Measurements from ENCODE around the gene CPA1. TPM values are rescaled to one million over a fixed set of nuclear protein-coding genes. Genes with fewer than 3 reads are reported as not detected.

Gene CPA1
- total RNA-seq, 4 donors from 2014 or later, result not detected

DNA sequence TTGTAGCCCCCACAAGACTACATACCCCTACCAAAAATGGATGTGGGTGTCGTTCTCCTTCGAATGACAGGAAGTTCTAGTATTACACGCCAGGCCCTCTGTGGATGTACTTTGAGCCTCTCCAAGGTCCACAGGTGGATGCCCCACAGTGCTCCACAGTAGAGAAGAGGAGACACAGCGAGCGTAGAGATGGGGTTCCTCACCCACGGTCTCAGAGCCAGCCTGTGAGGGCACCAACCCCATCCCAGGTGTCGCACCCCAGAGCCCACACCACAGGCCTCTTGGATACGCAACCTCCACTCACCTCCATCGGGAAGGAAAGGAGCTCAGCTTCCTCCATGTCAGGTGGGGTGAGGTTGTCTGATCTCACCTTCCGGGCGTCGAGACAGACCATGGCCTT, 33.4 kb upstream of the CPA1 start:
- Histone ChIP-seq H3K27ac (no peak overlapping the region), H3K4me3 (no peak overlapping the region), H3K36me3 (no peaks in the 10 kb centered on the region), H3K27me3 (peaks cover 0 to 10% (median 0%) of the 10 kb centered on the region in 3 donors), H3K4me1 (peaks cover 0 to 4% of the 10 kb centered on the region in 2 donors), H3K9me3 (no peaks in the 10 kb centered on the region)
- DNase-seq (no peak), ATAC-seq (no peak)
- TF ChIP-seq POLR2A (IDR thresholded peaks at IDR 0.05), result no peak
- TF ChIP-seq, protein P1, sequence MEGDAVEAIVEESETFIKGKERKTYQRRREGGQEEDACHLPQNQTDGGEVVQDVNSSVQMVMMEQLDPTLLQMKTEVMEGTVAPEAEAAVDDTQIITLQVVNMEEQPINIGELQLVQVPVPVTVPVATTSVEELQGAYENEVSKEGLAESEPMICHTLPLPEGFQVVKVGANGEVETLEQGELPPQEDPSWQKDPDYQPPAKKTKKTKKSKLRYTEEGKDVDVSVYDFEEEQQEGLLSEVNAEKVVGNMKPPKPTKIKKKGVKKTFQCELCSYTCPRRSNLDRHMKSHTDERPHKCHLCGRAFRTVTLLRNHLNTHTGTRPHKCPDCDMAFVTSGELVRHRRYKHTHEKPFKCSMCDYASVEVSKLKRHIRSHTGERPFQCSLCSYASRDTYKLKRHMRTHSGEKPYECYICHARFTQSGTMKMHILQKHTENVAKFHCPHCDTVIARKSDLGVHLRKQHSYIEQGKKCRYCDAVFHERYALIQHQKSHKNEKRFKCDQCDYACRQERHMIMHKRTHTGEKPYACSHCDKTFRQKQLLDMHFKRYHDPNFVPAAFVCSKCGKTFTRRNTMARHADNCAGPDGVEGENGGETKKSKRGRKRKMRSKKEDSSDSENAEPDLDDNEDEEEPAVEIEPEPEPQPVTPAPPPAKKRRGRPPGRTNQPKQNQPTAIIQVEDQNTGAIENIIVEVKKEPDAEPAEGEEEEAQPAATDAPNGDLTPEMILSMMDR (IDR thresholded peaks at IDR 0.05 in 4 of 5, conservative IDR thresholded peaks at IDR 0.05 in 1 of 5), result no peak
- in situ Hi-C loops (cut with MboI; ENCODE audit: low sequenced_read_pairs in 4 of 4), result no loop called here
- intact Hi-C loops (cut with DNase I; ENCODE audit: low total_unique reads), result no loop called here

DNA sequence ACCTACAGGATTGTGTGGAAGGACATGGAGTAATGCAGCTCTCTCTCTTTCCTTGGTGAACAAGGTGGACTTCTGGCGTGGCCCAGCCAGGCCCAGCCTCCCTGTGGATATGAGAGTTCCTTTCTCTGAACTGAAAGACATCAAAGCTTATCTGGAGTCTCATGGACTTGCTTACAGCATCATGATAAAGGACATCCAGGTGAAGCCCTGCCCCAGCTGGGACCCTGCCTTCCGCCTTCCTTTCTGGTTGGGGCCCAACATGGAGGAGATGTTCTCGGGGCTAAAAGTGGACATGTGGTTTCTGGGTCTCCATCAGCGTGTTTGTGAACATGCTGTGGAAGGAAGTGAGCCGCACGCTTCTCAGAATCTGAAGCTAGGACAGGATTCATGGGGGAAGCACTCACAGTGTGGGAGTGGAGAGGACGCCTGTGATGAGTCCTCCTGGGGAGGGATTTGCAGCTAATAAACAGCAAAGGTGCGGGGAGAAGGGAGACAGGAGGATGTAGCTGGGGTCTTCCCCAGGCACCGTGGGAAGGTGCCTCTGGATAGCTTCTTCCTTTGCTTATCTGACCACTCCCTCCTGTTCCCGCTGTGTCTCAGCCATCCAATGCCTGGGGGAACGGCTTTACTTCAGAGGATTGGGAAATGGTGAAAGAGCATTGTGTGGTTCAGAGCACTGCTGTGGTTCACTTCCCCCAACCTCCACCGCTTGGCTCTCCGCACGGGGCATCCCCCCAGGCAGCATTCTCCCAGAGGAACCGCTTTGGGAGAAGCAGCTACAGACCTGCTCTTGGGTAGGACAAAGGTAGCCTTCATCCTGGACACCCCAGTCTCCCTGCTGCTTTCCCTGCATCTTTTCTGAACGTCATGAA, 30.1 kb upstream of the CPA1 start:
- Histone ChIP-seq H3K36me3 (no peaks in the 10 kb centered on the region), H3K27ac (peak overlapping the region; percentile 43 to 72 (median 64)), H3K4me3 (no peak overlapping the region), H3K9me3 (no peaks in the 10 kb centered on the region), H3K27me3 (peaks cover 0 to 10% (median 0%) of the 10 kb centered on the region in 3 donors), H3K4me1 (peaks cover 3 to 4% of the 10 kb centered on the region in 2 donors)
- intact Hi-C loops (cut with DNase I; ENCODE audit: low total_unique reads) (loop anchor here (5.0 kb wide), 1 partner anchor 73 kb away; no protein-coding TSS in a partner anchor), in situ Hi-C loops (cut with MboI; ENCODE audit: low sequenced_read_pairs in 4 of 4) (no loop called here)
- ATAC-seq (peak in 1 of 2 donors; percentile 14), DNase-seq (no peak)
- TF ChIP-seq POLR2A (IDR thresholded peaks at IDR 0.05), result no peak
- TF ChIP-seq, protein P1 (IDR thresholded peaks at IDR 0.05 in 4 of 5, conservative IDR thresholded peaks at IDR 0.05 in 1 of 5), result no peak

DNA sequence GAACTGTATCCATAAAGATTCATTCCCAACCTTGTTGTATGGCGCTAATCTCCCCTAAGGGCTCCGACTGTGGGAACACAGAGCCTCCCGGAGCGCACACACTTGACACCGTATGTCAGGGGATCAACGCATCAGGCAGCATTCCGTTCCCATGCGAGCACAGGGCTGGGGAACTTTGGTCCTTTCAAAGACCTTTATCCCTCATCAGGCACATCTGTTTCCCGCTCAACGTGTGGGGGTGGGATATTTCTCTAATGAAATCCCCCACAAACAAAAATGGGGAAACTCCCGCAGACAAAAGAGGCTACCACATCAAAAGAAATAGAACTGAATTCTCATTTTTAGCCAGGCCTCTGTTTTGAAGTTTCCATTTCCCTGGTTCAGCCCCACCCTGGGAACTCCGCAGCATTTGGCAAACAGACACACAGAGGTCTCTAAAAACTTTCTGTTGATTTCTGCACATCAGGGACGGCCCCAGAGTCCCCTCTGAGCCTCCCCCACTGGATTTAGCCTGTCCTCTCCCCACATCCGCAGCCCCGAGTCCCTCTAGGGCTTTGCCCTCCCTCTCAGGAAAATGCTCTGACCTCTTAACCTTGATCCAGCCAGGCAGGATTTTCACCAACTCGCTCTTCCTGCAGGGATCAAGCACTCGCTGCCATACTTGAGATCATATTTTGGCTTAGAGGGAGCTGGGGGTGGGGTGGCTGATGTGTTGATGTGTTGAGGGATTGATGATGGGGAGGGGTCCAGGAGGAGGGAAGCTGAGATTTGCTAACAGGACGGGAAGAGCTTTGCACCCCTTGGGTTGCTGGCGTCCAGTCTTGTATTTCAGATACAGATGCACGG, 29.1 kb upstream of the CPA1 start:
- no peak for DNase-seq
- H3K27me3 ChIP-seq, result peaks cover 0 to 10% (median 0%) of the 10 kb centered on the region in 3 donors
- intact Hi-C loops (cut with DNase I; ENCODE audit: low total_unique reads), result loop anchor here (5.0 kb wide), 1 partner anchor 74 kb away; no protein-coding TSS in a partner anchor
- peaks cover 4 to 10% of the 10 kb centered on the region in 2 donors for H3K4me1 ChIP-seq
- H3K9me3 ChIP-seq, result no peaks in the 10 kb centered on the region
- no peak overlapping the region for H3K4me3 ChIP-seq
- TF ChIP-seq, protein P1 (IDR thresholded peaks at IDR 0.05 in 4 of 5, conservative IDR thresholded peaks at IDR 0.05 in 1 of 5), result no peak
- TF ChIP-seq POLR2A (IDR thresholded peaks at IDR 0.05), result no peak
- H3K36me3 ChIP-seq, result no peaks in the 10 kb centered on the region
- peak in 1 of 2 donors; percentile 18 for ATAC-seq
- in situ Hi-C loops (cut with MboI; ENCODE audit: low sequenced_read_pairs in 4 of 4), result no loop called here
- peak overlapping the region; percentile 43 to 72 (median 64) for H3K27ac ChIP-seq

DNA sequence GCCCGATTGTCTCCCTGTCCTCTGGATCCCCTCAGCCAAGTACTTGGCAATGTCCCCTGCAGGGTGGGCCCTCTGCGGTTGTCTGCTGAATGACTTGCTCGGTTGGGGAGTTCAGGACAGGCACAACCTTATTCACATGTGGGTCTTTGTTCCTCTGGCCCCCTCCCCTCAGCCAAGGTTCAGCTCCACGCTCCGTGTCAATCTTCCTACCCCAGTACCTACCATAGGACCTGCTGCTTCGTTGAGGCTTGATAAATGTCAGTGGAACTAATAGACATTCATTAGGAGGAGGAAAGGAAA, 28.6 kb upstream of the CPA1 start:
- TF ChIP-seq, protein P1 (IDR thresholded peaks at IDR 0.05 in 4 of 5, conservative IDR thresholded peaks at IDR 0.05 in 1 of 5), result no peak
- TF ChIP-seq POLR2A (IDR thresholded peaks at IDR 0.05), result no peak
- Histone ChIP-seq H3K9me3 (no peaks in the 10 kb centered on the region), H3K4me3 (no peak overlapping the region), H3K27ac (peak overlapping the region; percentile 43 to 72 (median 64)), H3K36me3 (no peaks in the 10 kb centered on the region), H3K4me1 (peaks cover 9 to 15% of the 10 kb centered on the region in 2 donors), H3K27me3 (peaks cover 0 to 10% (median 0%) of the 10 kb centered on the region in 3 donors)
- intact Hi-C loops (cut with DNase I; ENCODE audit: low total_unique reads) (loop anchor here (5.0 kb wide), 1 partner anchor 74 kb away; no protein-coding TSS in a partner anchor), in situ Hi-C loops (cut with MboI; ENCODE audit: low sequenced_read_pairs in 4 of 4) (no loop called here)
- ATAC-seq (no peak), DNase-seq (no peak)

Measured in gastrocnemius medialis (tissue), 4 donors.